Fibroblast of lung (primary cell): ENCODE results near the gene TOPORS.

Experiments used
- EZH2 ChIP-seq: IDR thresholded peaks from 2 replicates; pipeline ENCODE4 v1.5.1; 2012; ENCODE audit warnings: low read length, control low read depth, mild to moderate bottlenecking; ENCODE audit errors: missing control alignments
- TF ChIP-seq, protein P1 (sequence below), 2 donors: IDR thresholded peaks in 1 of 2; conservative IDR thresholded peaks in 1 of 2; 1 replicate in 1 of 2; 2 replicates in 1 of 2; pipeline ENCODE4 v1.5.1; 2011 to 2012; ENCODE audit warnings: low read length in 2 of 2, control low read depth in 1 of 2, inconsistent platforms in 1 of 2, low read depth in 1 of 2, mild to moderate bottlenecking in 1 of 2

DNA sequence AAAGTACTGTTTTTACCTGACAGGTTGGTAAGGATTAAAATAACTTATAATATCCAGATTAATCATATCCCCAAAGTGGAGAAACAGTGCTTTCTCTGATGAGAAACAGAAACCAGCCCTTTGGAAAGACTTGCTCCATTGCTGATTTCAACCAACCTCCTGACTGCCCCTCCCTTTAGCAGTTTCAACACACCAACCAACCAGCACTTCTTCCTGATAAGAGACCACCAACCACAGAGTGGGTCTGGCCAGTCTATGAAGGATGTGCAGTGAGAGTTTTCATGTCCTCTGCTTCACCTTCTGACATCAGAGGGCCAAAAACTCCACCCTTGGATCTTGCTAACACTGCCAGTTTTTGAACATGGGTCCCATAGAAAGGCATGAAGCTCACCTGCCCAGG lies 54.5 kb downstream of the TOPORS start:
- TF ChIP-seq, protein P1, sequence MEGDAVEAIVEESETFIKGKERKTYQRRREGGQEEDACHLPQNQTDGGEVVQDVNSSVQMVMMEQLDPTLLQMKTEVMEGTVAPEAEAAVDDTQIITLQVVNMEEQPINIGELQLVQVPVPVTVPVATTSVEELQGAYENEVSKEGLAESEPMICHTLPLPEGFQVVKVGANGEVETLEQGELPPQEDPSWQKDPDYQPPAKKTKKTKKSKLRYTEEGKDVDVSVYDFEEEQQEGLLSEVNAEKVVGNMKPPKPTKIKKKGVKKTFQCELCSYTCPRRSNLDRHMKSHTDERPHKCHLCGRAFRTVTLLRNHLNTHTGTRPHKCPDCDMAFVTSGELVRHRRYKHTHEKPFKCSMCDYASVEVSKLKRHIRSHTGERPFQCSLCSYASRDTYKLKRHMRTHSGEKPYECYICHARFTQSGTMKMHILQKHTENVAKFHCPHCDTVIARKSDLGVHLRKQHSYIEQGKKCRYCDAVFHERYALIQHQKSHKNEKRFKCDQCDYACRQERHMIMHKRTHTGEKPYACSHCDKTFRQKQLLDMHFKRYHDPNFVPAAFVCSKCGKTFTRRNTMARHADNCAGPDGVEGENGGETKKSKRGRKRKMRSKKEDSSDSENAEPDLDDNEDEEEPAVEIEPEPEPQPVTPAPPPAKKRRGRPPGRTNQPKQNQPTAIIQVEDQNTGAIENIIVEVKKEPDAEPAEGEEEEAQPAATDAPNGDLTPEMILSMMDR (conservative IDR thresholded peaks at IDR 0.05 in 1 of 2, IDR thresholded peaks at IDR 0.05 in 1 of 2; ENCODE audit: low read depth in 1 of 2, low read length in 2 of 2) = no peak
- TF ChIP-seq EZH2 = no peak
